Stimulated activated CD8-positive, alpha-beta memory T cell treated with anti-CD3 and anti-CD28 coated beads, Interleukin-12 subunit alpha, Interleukin-12 subunit beta, amount 100 ng/mL, for 1 hour (primary cell): ENCODE data around the gene PSAPL1.

Experiments
- DNase-seq: peaks from one replicate; pipeline ENCODE4 v3.0.0-alpha.2; 2020; ENCODE audit warnings: low read depth

PSAPL1 gene, protein sequence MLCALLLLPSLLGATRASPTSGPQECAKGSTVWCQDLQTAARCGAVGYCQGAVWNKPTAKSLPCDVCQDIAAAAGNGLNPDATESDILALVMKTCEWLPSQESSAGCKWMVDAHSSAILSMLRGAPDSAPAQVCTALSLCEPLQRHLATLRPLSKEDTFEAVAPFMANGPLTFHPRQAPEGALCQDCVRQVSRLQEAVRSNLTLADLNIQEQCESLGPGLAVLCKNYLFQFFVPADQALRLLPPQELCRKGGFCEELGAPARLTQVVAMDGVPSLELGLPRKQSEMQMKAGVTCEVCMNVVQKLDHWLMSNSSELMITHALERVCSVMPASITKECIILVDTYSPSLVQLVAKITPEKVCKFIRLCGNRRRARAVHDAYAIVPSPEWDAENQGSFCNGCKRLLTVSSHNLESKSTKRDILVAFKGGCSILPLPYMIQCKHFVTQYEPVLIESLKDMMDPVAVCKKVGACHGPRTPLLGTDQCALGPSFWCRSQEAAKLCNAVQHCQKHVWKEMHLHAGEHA

DNA sequence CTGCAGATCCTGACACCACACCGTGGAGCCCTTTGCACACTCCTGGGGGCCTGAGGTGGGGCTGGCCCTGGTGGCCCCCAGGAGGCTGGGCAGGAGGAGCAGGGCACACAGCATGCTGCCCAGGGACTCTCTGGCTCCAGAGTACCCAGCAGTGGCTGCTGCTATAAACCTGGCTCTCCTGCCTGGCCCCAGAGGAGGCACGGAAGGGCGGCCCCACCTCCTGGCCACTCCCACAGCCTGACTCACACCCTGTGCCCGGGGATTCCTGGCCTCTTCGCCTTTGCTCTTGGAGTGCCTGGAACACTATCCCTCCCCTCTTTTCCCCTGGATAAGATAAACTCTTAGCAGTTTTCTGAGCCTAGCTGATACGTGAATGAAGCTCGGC lies at the start of gene PSAPL1:
Gene PSAPL1 (minus strand): TSS at position 165 of the 385 bp plus-strand sequence. CDS start 51 bp downstream, at position 114.
- no peak for DNase-seq

GRCh38 chr4:7481227-7481626 lies 46.5 kb upstream of the PSAPL1 start:
- DNase-seq, result no peak

- DNase-seq, result no peak
Observed at GRCh38 chr4:7480423-7480822, 45.7 kb upstream of the PSAPL1 start.

DNA sequence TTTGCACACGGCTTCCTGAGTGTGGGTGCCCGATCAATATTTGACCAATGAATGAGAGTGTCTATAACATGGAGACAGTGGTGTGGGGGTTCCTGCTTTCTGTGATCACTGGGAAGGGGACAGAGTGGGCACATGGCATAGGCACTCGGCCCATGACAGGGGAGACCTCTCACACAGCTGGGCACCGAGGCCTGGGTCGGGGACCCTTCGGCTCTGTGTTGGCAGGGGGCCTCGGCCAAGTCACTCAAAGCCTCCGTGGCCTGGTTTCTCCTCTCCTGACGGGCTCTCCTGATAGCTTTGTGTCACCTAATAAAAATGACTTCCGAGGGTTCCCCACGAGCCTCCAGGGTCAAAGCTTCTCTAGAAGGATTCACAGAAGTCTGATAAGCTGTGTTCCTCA lies 43.9 kb upstream of the PSAPL1 start:
- DNase-seq, result no peak

DNA sequence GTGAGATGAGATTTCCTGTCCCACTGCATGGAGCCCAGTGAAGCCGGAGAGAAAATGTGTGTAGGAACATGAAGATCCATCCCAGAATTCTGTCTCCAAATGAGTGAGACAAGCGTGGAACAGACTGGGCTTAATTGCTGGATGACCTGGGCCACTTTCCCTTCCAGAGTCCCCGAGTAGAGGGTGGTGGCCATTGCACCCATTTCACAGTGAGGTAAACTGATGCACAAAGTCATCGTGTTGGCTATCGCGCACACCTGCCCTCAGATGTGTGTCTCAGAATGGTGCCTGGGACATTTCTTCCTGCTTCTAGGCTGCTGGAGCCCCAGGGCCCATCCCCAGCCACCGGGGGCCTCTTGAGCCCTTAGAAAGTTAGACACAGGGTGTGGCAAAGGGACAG lies 43.0 kb upstream of the PSAPL1 start:
- DNase-seq, result no peak

DNA sequence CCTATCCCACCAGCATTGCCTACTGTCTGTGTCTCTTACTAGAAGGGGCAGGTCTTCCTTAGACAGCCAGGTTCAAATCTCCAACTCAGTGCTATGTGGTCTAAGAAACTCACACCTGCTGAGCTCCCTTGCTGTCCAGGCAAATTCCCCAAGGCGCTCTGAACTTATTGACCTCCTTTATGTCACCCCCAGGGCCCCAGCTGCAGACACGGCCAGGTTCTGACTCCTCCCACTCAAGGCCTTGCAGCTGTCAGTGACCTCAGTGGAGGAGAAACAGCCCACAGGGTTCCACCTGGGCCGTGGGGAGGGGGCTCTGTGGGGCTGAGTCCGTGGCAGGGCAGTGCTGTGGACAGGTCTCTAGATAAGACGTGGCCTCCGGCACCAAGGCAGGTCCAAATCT lies 42.1 kb upstream of the PSAPL1 start:
- no peak for DNase-seq

GRCh38 chr4:7475207-7475606 lies 40.5 kb upstream of the PSAPL1 start:
- no peak for DNase-seq

DNA sequence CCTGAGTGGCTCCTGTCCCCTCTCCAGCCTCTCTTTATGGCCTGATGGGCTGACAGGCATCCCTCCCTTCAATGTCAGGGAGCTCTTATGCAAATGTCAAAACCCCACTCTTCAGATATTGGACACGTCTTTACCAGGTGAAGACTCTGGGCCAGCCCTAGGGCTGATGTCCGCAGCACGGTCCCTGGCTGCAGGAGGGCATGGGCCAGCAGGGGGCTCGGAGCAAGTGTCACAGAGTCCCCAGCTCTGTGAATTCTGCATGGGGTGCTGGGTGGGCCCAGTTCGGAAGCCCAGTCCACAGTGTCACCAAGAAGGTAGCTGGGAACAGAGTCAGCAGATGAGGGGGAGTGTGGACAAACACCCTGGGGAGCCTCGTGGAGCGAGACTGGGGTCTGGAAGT lies 39.6 kb upstream of the PSAPL1 start:
- DNase-seq, result no peak

GRCh38 chr4:7473081-7473480 lies 38.4 kb upstream of the PSAPL1 start:
- DNase-seq, result no peak

GRCh38 chr4:7472442-7473013 lies 37.8 kb upstream of the PSAPL1 start:
- no peak for DNase-seq

- no peak for DNase-seq
Observed at GRCh38 chr4:7470522-7471128, 35.9 kb upstream of the PSAPL1 start.

DNA sequence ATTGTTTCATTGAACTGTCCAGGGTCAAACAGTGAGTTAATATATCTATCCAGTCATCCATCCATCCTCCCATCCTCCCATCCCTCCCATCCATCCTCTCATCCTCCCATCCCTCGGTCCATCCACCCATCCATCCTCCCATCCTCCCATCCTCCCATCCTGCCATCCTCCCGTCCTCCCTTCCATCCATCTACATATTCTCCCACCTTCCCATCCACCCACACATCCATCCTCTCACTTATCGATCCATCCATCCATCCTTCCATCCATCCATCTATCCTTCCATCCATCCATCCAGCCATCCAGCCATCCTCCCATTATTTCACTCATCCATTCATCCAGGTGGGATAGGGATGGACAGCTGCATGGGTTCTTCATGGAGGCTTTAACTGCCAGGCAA lies 35.4 kb upstream of the PSAPL1 start:
- no peak for DNase-seq

- no peak for DNase-seq
Observed at GRCh38 chr4:7469023-7469422, 34.3 kb upstream of the PSAPL1 start.

DNA sequence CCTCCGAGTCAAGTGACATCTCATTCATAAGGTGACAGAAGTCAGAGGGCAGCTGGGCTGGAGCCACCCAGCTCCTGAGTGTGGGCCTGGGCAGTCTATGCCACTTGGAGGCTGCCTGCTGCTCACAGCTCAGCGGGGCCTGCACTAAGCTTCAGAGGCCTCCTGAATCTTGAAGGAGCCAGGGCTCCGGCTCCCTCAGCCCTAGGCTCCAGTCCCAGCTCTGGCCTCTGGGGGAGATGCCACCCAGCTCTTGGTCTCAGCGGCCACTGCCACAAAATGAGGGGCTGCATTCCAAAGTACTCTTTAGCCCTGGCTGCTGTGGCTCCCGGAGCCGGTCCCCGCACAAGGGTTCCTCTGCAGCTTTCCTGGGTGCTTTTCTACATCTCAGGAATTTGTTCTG lies 32.7 kb upstream of the PSAPL1 start:
- DNase-seq, result no peak

- DNase-seq, result no peak
Observed at GRCh38 chr4:7466904-7467303, 32.2 kb upstream of the PSAPL1 start.

DNA sequence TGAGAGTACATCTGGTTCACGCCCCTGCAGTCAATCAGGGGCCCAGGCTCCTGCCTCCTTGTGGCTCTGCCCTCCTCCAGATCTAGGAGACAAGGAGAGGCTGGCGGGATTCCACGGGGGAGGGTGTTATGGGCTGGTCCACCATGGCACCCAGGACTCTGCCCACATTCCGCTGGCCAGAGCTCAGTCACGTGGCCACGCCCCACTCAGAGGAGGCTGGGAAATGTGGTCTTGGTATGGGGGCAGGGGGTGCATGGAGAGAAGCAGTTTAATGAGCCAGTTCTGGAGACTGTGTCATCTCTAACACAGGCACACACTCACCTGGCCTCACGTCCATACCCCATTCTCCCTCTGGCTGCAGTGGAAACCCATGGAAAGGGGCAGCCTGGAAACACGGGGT lies 31.5 kb upstream of the PSAPL1 start:
- no peak for DNase-seq

- DNase-seq, result no peak
Observed at GRCh38 chr4:7465017-7465416, 30.3 kb upstream of the PSAPL1 start.

DNA sequence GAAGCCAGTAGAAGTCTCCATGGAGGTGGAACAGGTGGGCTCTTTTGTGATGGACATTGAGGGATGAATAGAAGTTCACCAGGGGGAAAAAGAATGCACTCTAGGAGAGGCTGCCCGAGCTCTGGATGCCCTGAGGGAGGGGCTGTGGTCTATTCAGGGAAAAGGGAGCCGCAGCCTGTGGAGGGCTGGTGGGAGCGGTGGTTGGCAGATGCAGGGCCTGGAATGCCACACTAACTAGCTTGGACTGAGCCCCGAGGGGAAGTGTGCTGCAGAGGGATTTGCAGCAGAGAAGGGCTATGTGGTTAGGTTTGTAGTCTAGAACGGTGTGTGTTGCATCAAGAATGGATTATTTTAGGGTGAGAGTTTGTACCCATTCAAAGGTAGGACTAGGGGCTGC lies 29.5 kb upstream of the PSAPL1 start:
- no peak for DNase-seq

DNA sequence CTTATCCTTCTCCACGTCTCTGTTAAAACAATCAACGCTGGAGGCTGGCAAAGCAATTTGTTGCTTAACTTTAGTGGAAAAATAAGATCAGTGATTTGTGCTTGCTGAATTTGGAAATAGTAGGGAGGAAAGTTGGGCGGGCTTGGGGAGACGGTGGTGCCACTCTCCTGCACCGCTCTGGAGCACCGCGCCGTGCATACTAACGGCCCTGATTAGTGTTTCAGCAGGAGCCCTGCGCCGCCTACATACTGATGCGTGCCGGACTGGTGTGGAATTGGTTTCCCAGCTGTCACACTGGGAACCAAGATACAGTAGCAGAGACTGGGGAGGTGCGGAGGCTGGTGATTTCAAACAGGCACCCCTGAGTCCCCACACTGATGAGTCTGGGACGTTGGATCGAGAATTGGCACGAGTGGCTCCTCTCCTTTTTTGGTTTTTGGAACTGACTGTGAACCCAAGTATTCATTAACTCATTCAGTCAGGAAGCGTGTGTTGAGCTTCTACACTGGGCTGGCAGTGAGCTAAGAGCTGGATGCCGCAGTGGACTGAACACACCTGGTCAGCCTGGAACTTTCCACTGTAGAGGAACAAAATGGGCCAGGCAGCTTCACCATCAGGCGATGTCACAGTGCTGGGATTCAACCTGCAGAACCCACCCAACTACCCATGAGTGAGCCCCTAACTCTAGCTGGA lies 29.0 kb upstream of the PSAPL1 start:
- DNase-seq, result no peak

GRCh38 chr4:7462509-7462971 lies 27.8 kb upstream of the PSAPL1 start:
- no peak for DNase-seq

- no peak for DNase-seq
Observed at GRCh38 chr4:7461230-7461629, 26.5 kb upstream of the PSAPL1 start.

GRCh38 chr4:7460566-7460965 lies 25.8 kb upstream of the PSAPL1 start:
- no peak for DNase-seq

DNA sequence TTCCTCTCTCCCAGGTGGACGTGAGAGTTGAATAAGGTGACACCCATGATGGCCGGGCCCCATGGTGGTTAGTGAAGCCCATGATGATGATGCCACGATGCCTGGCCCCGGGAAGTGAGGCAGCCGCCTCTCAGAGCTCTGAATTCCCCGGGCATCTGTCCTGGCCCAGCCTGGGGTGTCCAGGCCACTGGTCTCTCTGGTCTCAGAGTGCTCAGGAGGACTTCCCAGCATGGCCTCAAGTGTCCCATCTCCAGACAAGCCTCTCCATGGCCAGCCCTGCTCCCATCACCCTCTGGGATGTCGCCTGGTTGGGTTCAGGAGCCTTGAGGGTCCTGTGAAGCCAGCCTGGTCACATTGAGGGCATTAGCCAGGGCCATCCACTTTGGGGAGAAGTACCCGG lies 24.7 kb upstream of the PSAPL1 start:
- DNase-seq, result no peak
